Esophagus mucosa (tissue), 1 donor: ENCODE data around the gene SIAH3. TPM values are rescaled to one million over a fixed set of nuclear protein-coding genes. Genes with fewer than 3 reads are reported as not detected.
"Not testable (repeated sequence)": the region's sequence is repeated elsewhere in the genome, so short reads cannot be mapped to it uniquely, and the experiment has no call there.

Experiments used
- ATAC-seq: fragments of 200-7000 bp; cut with Tn5 transposase; one replicate; pipeline ENCODE4 v1.9.1; 2020
- total RNA-seq: library from RNA; stranded (reverse); gene quantifications from one replicate; pipeline ENCODE4 v1.2.4, GENCODE V29; 2023
- donor health status: DM: yes; HTN: yes; CAD: no.

Gene SIAH3
- total RNA-seq, 1 donor from 2014 or later: 0.04 TPM

DNA sequence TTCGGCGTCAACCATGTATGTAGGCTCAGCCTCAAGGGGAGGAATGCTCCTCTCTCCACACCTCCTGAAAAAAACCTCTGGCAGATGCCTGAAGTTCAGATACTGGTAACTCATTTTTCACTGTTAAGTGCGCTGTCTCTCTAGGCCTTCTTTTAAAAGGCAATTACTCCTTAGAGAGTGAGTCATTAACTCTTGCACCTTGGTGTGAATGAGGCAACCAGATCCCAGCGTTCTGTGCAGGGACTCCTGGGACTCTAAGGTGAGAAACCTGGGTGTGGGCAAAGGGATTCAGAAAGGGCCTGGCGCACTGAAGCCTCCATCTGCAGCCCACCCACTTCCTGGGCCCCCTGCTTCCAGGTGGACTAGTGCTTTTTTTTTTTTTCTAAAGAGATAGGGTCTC is 71.7 kb downstream of the SIAH3 start:
- ATAC-seq: no peak

- no peak for ATAC-seq
These were observed 72.7 kb downstream of the SIAH3 start for GRCh38 chr13:45778882-45779281.

DNA sequence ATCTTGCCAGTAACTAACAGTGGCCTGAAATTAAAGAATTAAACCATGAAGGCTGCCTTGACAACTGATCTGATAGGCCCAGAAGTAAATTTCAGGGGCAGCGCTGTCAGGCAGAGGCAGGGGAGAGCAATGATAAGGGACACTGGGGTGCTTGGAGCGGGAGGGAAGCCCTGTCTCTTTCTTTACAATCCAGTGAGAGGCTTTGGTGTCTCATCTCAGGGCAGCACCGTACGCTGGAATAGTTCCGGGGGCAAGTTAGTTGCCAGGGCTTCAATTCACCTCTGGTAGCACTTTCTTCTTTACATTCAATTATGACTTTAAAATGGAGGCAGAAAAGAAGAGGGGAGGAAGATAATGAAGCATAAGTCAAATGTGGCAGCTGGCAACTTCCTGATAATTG is 74.8 kb downstream of the SIAH3 start:
- ATAC-seq: no peak

DNA sequence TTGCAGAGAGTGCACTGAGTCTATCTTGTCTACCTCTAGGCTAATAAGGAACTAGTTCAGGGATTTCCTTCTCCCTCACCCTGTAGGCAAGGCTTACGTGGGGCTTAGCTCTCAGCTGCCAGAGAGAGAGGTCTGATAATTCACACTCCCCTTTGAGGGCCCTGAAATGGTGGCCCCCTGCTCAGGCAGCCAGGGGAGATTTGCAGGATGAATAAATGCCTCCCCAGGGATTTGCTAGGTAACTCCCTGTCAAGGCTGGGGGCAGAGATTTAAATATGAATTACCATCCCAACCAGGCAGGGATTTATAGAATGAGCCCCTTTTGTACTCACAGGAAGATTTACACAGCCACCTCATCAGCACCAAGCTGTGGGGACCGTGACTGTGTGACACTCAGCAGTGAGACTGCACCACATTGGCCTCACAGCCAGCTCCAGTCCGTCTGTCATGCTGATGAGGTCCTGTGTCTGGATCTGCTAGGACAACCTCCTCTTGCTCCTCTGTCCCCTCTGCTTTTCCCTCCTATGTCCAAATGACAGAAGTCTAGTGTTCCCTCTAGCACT is 76.1 kb downstream of the SIAH3 start:
- ATAC-seq: no peak

GRCh38 chr13:45773944-45774343 is 77.6 kb downstream of the SIAH3 start:
- no peak for ATAC-seq

GRCh38 chr13:45773236-45773635 is 78.3 kb downstream of the SIAH3 start:
- no peak for ATAC-seq

- ATAC-seq: no peak
These were observed 80.7 kb downstream of the SIAH3 start for GRCh38 chr13:45770886-45771285.

- no peak for ATAC-seq
These were observed 82.7 kb downstream of the SIAH3 start for GRCh38 chr13:45768656-45769479.

DNA sequence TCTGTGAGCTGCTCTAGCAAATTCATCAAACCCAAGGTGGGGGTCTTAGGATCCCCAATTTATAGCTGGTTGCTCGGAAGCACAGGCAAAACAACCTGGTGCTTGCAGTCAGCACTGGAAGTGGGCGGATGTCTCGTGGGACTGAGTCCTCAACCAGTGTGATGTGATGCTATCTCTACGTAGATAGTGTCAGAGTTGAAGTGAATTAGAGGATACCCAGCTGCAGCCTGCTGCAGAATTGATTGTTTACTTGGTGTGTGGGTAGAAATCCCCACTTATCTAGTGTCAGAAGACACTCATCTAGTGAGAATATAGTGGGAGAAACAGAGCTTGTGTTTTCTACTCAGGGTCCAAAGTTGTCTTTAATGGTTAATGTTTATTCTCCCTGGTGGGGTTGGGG is 86.1 kb downstream of the SIAH3 start:
- no peak for ATAC-seq

GRCh38 chr13:45763419-45763818 is 88.1 kb downstream of the SIAH3 start:
- no peak for ATAC-seq

- not testable (repeated sequence) for ATAC-seq
These were observed 94.0 kb downstream of the SIAH3 start for GRCh38 chr13:45757589-45757988.

DNA sequence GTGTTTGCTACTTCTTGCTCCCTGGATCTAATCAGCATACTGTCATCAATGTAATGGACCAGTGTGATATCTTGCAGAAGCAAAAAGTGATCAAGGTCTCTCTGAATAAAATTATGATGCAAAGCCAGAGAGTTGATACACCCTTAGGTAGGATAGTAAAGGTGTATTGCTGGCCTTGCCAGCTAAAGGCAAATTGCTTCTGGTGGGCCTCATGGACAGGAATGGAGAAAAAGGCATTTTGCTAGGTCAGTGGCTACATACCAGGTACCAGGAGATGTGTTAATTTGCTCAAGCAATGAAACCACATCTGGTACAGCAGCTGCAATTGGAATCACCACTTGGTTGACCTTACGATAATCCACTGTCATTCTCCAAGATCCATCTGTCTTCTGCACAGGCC is 95.1 kb downstream of the SIAH3 start:
- ATAC-seq: not testable (repeated sequence)

- no peak for ATAC-seq
These were observed 99.0 kb downstream of the SIAH3 start for GRCh38 chr13:45752510-45752909.

DNA sequence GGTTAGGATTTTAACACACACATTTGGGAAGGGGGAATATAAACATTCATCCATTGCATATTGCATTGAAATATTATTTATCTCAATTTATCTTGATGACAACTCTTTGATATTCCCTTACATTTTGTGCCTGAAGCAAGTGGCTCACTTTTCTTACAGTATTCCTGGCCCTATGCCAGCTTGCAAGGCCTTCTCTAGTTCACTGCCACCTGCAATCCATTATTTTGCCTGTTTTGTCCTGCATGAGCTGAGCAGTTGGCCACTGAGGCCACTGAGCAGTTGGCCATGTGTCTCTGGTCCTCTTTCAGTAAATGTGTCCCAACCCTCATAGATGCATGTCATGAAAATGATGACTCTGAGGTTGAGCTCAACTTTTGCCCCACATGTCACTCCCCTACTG is 99.7 kb downstream of the SIAH3 start:
- no peak for ATAC-seq

GRCh38 chr13:45750566-45750965 is 101.0 kb downstream of the SIAH3 start:
- ATAC-seq: peak; percentile 55

GRCh38 chr13:45748941-45749759 is 102.4 kb downstream of the SIAH3 start:
- no peak for ATAC-seq

DNA sequence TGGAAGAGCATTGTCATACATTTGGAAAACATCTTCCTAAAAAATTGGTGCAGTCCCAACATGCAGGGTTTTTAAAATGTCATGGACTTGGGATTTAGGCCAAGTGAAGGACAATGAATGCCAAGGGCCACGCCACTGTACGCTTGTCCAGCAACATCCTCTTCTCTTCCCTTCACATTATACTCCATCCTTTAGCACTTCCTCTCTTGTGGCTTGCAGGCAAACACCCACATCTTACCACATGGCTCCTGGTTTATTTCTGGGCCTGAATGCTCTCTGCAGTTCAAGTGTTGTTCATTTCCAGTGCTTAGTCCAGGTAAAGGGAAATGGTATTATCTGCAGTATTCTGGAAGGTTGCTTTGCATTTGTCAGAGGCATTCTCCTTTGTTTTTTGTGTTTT is 104.5 kb downstream of the SIAH3 start:
- peak; percentile 10 for ATAC-seq

DNA sequence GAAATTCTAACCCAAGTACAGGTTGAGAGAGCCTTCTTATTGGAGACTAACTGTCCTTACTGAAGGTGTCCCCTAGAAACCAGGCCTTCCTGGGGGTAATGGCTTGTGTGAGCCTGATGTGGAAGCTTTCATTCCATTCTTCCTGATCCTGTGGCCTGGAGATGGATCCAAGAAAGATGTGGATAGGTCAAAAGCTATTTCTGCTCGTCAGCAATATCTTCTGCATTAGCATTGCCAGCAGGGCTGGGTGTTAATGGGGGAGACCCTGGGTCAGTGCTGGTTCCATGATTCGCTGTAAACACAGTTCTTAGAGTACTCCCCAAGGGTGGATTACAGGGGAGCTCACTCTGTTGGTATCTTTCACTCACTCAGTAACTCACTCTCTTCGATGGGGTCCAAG is 106.6 kb downstream of the SIAH3 start:
- no peak for ATAC-seq

DNA sequence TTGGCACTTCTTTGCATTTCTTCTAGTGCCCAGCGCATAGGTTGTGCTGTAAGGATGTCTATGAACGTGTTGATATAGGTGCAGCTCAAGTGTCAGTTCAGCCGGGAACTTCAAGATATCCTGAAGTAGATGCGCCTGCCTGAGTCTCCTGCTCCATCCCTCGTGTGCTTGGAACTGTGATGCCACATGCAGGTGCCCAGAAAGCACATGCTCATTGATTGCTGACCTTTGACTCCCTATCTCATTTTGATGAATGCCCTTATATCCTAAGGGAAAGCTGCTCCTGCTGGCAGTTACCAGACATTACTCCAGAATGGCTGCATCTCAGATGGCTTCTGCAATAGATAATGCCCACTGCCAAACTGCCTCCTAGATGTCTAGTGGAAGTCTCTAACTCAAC is 108.6 kb downstream of the SIAH3 start:
- ATAC-seq: no peak

DNA sequence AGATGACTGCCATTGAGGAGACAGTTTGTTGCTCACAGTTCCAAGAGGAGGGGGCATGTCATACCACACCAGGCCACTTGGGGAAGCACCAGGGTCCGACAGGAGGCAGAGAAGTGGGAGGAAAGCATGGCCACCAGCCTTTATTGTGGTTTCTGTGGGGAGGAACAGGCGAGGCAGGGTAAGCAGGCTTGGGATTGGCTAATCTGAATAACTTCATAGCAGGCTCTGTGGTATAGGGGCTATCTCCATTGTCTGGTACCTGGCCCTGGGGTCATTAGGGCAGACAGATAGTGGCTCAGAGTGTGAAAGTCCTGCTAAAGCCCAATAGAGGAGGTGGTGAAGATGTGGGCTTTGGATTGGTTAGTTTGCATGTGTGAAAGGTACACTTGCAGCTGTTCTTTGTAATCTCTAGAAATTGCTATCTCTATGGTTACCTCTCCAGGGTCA is 114.0 kb downstream of the SIAH3 start:
- ATAC-seq: no peak

GRCh38 chr13:45733361-45733760 is 118.2 kb downstream of the SIAH3 start:
- no peak for ATAC-seq

- no peak for ATAC-seq
These were observed 118.6 kb downstream of the SIAH3 start for GRCh38 chr13:45732916-45733315.

- ATAC-seq: no peak
These were observed 120.1 kb downstream of the SIAH3 start for GRCh38 chr13:45731455-45731854.

DNA sequence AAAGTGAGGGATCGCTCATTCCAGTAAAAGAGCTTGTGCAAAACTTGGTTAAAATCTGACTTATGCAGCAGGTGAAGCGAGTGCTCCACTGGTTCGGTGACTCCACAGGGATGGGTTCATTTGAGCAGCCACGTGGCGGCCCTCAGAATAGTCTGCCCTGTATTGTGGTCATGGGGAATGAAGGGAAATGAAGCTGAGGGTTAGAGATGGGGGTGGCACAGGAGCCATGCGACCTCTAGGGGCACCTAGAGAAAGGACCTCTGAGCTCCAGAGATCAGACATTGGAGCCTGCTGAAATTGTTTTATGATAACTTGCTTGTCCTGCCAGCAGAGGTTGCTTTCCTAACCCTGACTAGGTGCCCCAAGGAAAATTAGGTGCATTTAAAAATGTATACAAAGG is 122.8 kb downstream of the SIAH3 start:
- no peak for ATAC-seq
